RWPE1 (cell line): ENCODE results near the gene LAMA2.

Experiments used
- CTCF ChIA-PET: fragments of 350-600 bp; sonication (Branson Sonifier 250); formaldehyde crosslinking; extraction: SDS; loops from one replicate; lab custom pipeline; 2021; lab: Yijun Ruan, JAX
- POLR2A ChIA-PET: fragments of 400-600 bp; formaldehyde crosslinking; extraction: SDS; loops from one replicate; lab custom pipeline; 2020; ENCODE audit warnings: antibody characterized with exemption; ENCODE audit not compliant: low non-redundant PET; lab: Yijun Ruan, JAX
- DNase-seq: peaks from one replicate; pipeline ENCODE4 v3.0.0; 2012; ENCODE audit warnings: low spot score
- H3K27ac ChIP-seq: fragments of 450-650 bp; 2 replicates; pipeline ENCODE4 v1.5.1; 2017
- CTCF ChIP-seq: fragments of 450-650 bp; conservative IDR thresholded peaks from 2 replicates; pipeline ENCODE4 v1.5.1; 2017; ENCODE audit warnings: low read depth, mild to moderate bottlenecking

LAMA2 gene

GRCh38 chr6:129267028-129267427 lies 384.1 kb downstream of the LAMA2 start:
- TF ChIP-seq CTCF = no peak
- ChIA-PET POLR2A (no interaction called here), CTCF (interaction anchor here (0.6 kb wide), 1 partner anchor 296 kb away, joined by 3 read pairs; no protein-coding TSS in a partner anchor)
- DNase-seq = no peak
- no peak overlapping the region for H3K27ac ChIP-seq

- no peak overlapping the region for H3K27ac ChIP-seq
- POLR2A ChIA-PET = no interaction called here
- no peak for TF ChIP-seq CTCF
- DNase-seq = no peak
- CTCF ChIA-PET = interaction anchor here (0.6 kb wide), 1 partner anchor 102 kb away, joined by 3 read pairs; no protein-coding TSS in a partner anchor
These were observed 386.1 kb downstream of the LAMA2 start for GRCh38 chr6:129269076-129269475.

- ChIA-PET POLR2A (no interaction called here), CTCF (interaction anchor here (0.6 kb wide), 2 partner anchors 18 to 428 kb away, joined by 3 read pairs; no protein-coding TSS in a partner anchor)
- DNase-seq = no peak
- H3K27ac ChIP-seq = no peak overlapping the region
- TF ChIP-seq CTCF = no peak
These were observed 387.0 kb downstream of the LAMA2 start for GRCh38 chr6:129269891-129270290.

- no peak for DNase-seq
- TF ChIP-seq CTCF = no peak
- ChIA-PET CTCF (interaction anchor here (0.6 kb wide), 2 partner anchors 19 to 429 kb away, joined by 3 read pairs; no protein-coding TSS in a partner anchor), POLR2A (no interaction called here)
- H3K27ac ChIP-seq = no peak overlapping the region
These were observed 387.5 kb downstream of the LAMA2 start for GRCh38 chr6:129270450-129270849.

GRCh38 chr6:129273161-129273560 lies 390.2 kb downstream of the LAMA2 start:
- H3K27ac ChIP-seq = no peak overlapping the region
- TF ChIP-seq CTCF = no peak
- POLR2A ChIA-PET = no interaction called here
- DNase-seq = no peak
- CTCF ChIA-PET = no interaction called here

- ChIA-PET POLR2A (no interaction called here), CTCF (interaction anchor here (1.2 kb wide), 1 partner anchor 94 kb away, joined by 3 read pairs; no protein-coding TSS in a partner anchor)
These were observed 393.5 kb downstream of the LAMA2 start for GRCh38 chr6:129276461-129276860.

More at GRCh38 chr6:129276461-129276860, 393.5 kb downstream of the LAMA2 start:
- DNase-seq = no peak
- no peak overlapping the region for H3K27ac ChIP-seq
- TF ChIP-seq CTCF = no peak
